Right ventricle myocardium superior (tissue), 1 donor: ENCODE results near the gene MTRR. TPM values are rescaled to one million over a fixed set of nuclear protein-coding genes. Genes with fewer than 3 reads are reported as not detected.

ENCODE experiments used
- ATAC-seq: fragments of 200-7000 bp; cut with Tn5 transposase; one replicate; pipeline ENCODE4 v1.9.1; 2020; ENCODE audit warnings: mild to moderate bottlenecking; ENCODE audit not compliant: poor library complexity
- DNase-seq: peaks from one replicate; pipeline ENCODE4 v3.0.0-alpha.2; 2020
- intact Hi-C: fragments of 100-400 bp; cut with DNase I; formaldehyde crosslinking; loops from one replicate; pipeline ENCODE4 v1.11.2; 2022
- total RNA-seq: library from RNA; stranded (reverse); fragmentation: NEBNext Ultra II Directional; extraction: Animal tissue kit (Norgen Biotek cat#: 25700); gene quantifications from one replicate; pipeline ENCODE4 v1.2.1, GENCODE V29; 2021
- donor health status: DM: no; HTN: yes; CAD: no; lungs with severe emphysema.

MTRR gene
- total RNA-seq, 1 donor from 2014 or later, result 28.2 TPM

- intact Hi-C loops, result no loop called here
- ATAC-seq (no peak), DNase-seq (no peak)
These were observed 16.0 kb upstream of the MTRR start for GRCh38 chr5:7852988-7853387.

GRCh38 chr5:7855611-7856010, 13.3 kb upstream of the MTRR start:
- intact Hi-C loops, result no loop called here
- ATAC-seq, result no peak
- DNase-seq, result no peak

- DNase-seq (no peak), ATAC-seq (peak; percentile 88)
- intact Hi-C loops, result no loop called here
These were observed 12.1 kb upstream of the MTRR start for GRCh38 chr5:7856855-7857254.

GRCh38 chr5:7857361-7857760, 11.6 kb upstream of the MTRR start:
- intact Hi-C loops, result no loop called here
- no peak for ATAC-seq
- no peak for DNase-seq

- no peak for DNase-seq
- intact Hi-C loops, result no loop called here
- no peak for ATAC-seq
These were observed 10.9 kb upstream of the MTRR start for GRCh38 chr5:7857926-7858632.

- intact Hi-C loops, result no loop called here
- ATAC-seq, result no peak
These were observed 2.8 kb upstream of the MTRR start for GRCh38 chr5:7866196-7866595.

GRCh38 chr5:7867260-7867659, 1.7 kb upstream of the MTRR start:
- no peak for DNase-seq
- no peak for ATAC-seq
- intact Hi-C loops, result no loop called here

More at GRCh38 chr5:7866196-7866595, 2.8 kb upstream of the MTRR start:
- DNase-seq, result no peak

- no peak for DNase-seq
- peak; percentile 2 for ATAC-seq
- intact Hi-C loops, result no loop called here
These were observed 548 bp upstream of the MTRR start for GRCh38 chr5:7868427-7868772.

- intact Hi-C loops, result no loop called here
- DNase-seq, result no peak
- ATAC-seq, result peak; percentile 63
These were observed 657 bp downstream of the MTRR start for GRCh38 chr5:7869474-7870136.

GRCh38 chr5:7871653-7872052, 2.7 kb downstream of the MTRR start:
- no peak for ATAC-seq
- DNase-seq, result no peak
- intact Hi-C loops, result no loop called here

- no peak for DNase-seq
- intact Hi-C loops, result no loop called here
- ATAC-seq, result no peak
These were observed 3.7 kb downstream of the MTRR start for GRCh38 chr5:7872517-7873130.

GRCh38 chr5:7873216-7873615, 4.3 kb downstream of the MTRR start:
- no peak for DNase-seq
- no peak for ATAC-seq
- intact Hi-C loops, result no loop called here

- no peak for DNase-seq
- intact Hi-C loops, result no loop called here
- ATAC-seq, result no peak
These were observed 5.7 kb downstream of the MTRR start for GRCh38 chr5:7874639-7875038.

- no peak for ATAC-seq
- DNase-seq, result no peak
- intact Hi-C loops, result no loop called here
These were observed 6.2 kb downstream of the MTRR start for GRCh38 chr5:7875151-7875550.

GRCh38 chr5:7876867-7877266, 7.9 kb downstream of the MTRR start:
- intact Hi-C loops, result no loop called here
- DNase-seq (no peak), ATAC-seq (no peak)

- intact Hi-C loops, result no loop called here
- DNase-seq, result no peak
- ATAC-seq, result no peak
These were observed 8.9 kb downstream of the MTRR start for GRCh38 chr5:7877851-7878250.

- intact Hi-C loops, result no loop called here
- ATAC-seq (no peak), DNase-seq (no peak)
These were observed 9.5 kb downstream of the MTRR start for GRCh38 chr5:7878381-7878873.

- ATAC-seq, result no peak
- intact Hi-C loops, result no loop called here
- DNase-seq, result no peak
These were observed 12.1 kb downstream of the MTRR start for GRCh38 chr5:7881091-7881490.

GRCh38 chr5:7881816-7882215, 12.9 kb downstream of the MTRR start:
- DNase-seq, result no peak
- ATAC-seq, result no peak
- intact Hi-C loops, result no loop called here

- ATAC-seq (no peak), DNase-seq (no peak)
- intact Hi-C loops, result no loop called here
These were observed 14.0 kb downstream of the MTRR start for GRCh38 chr5:7882926-7883325.
